Superior temporal gyrus (tissue), 1 donor: ENCODE measurements around the gene CLCNKA.
A peak's percentile ranks its signal among the peaks of the same experiment; 100 is the strongest.
"Not testable (repeated sequence)": the region's sequence is repeated elsewhere in the genome, so short reads cannot be mapped to it uniquely, and the experiment has no call there.

Experiments
- DNase-seq: peaks from one replicate; pipeline ENCODE4 v3.0.0-alpha.2; 2016; ENCODE audit errors: extremely low spot score

Gene CLCNKA

DNA sequence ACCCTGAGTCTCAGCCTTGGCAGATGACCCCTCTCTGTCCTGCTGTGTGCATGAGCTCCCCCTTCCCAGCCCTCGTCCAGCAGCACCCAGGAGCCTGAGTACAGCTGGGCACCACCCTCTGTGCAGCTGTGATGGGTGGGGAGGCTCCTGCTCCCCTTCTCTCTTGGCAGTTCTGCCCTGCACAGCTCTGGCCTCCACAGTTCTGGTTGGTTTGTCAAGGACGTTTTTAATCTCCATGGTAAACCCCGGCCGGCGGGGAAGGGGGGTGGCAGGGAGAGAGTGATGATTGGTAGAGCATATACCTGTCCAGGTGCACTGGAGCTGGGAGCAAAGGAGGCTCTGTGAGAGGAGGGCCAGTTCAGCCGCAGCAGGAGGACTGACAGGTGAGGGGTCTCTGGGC, at the start of gene CLCNKA:
TSS of gene CLCNKA (plus strand) at position 356 of the 400 bp plus-strand sequence. CDS start 584 bp downstream, outside the sequence.
- no peak for DNase-seq

DNA sequence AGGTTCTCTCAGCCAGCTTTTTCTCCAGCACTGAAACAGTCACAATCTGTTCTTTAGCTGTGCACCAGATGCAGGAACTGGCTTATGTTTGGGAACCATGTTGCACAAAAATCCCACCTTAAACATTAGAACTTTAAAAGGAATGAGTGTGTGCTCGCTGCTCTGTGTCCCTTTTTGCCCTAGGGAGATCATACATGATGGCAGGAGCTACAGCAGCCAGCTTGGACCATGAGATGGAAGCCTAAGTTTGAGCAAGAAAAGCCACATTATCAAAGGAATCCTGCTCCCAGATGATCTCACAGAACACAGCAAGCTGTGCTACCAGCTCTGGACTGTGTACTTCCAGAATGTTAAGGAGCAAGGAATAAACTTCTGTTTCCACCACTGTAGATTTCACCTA, 49.4 kb upstream of the CLCNKA start:
- no peak for DNase-seq

DNA sequence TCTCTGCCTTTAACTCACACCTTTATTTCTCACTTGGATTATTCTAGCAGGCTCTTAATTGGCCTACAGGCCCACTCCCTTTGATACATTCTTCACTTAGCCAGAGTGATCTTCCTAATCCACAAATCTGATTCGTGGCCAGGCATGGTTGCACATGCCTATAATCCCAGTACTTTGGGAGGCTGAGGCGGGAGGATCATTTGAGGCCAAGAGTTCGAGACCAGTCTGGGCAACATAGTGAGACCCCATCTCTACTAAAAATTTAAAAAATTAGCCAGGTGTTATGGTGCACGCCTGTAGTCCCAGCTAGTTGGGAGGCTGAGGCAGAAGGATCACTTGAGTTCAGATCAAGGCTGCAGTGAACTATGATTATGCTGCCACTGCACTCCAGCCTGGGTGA, 48.1 kb upstream of the CLCNKA start:
- no peak for DNase-seq

DNA sequence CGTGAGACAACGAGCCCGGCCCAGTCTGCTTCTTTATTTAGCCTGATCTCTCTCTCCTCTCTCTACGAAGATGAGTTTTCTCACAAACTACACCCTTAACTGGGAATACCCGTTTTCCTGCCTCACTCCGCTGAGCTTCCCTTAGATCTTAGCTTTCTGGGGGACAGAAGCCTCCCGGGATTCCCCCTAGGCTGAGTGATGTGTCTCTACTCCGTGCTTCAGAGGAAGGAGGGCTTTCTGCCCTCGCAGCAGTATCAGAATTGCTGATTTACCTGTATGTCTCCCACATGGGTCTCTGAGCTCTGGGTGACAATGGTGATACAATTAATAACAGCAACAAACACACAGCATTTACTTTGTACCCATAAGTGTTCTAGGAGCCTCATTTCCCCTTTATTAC, 47.0 kb upstream of the CLCNKA start:
- DNase-seq, result no peak

DNA sequence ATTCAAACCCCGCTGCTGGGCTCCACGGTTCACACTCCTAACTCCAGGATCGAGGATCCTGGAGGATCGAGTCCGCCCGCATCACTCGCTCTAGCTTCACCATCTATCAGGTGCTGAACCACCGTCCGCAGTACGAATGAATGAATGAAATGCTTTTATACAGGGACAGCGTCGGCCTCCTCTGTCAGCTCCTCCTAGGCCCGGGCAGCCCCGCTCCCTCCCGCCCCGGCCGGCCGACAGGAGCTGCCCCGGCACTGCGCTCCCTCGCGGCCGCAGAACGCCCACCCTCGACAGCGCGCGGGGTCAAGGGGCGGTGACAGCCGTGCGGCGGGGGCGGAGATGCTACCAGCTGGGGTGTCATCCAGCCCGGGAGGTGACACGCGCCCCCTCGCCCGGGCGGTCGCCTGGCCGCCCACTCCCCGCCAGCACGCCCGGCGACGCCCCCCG, 46.5 kb upstream of the CLCNKA start:
- DNase-seq, result peak; percentile 35

DNA sequence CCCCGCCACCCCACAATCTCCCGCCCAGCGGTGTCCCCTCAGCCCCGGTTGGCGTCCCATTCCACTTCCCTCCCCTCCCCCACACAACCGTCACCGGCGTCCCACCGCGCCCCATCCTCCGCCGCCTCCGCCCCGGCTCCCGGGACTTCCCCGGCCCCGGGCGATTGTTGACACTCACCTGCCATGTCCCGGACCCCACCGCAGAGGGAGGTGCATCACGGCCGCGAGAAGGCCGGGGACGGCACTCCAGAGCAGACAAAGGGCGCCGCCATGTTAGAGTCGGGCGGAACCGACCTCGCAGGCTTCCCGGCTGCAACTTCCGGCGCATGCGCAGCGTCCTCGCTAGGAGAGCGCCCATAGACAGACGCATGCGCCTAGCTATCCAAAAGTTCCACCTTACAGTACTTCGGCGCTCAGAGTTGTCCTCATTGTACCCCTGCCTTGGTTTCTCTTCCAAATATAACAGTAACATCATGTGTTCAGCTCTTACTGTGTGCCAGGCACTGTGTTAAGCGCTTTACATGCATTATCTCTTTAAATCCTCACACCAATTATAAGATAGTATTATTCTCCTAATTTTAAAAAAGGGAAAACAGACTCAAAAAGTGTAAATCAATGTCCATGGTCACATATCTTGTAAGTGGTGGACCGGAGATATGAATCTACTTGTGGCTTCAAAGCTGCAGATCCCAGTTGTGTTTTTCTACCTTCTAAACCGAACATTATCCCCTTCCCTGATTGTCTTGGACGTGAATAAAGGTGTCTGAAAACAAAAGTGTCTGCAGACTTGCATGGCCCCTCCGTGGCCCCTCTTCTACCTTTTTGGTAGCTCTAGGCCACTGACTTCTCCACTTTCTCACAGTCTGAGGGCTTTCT, 45.8 kb upstream of the CLCNKA start, which contains the start of gene ZBTB17:
TSS of gene ZBTB17 (minus strand) at position 297 of the 876 bp plus-strand sequence. CDS start 27,606 bp downstream, outside the sequence.
- peak; percentile 96 for DNase-seq

DNA sequence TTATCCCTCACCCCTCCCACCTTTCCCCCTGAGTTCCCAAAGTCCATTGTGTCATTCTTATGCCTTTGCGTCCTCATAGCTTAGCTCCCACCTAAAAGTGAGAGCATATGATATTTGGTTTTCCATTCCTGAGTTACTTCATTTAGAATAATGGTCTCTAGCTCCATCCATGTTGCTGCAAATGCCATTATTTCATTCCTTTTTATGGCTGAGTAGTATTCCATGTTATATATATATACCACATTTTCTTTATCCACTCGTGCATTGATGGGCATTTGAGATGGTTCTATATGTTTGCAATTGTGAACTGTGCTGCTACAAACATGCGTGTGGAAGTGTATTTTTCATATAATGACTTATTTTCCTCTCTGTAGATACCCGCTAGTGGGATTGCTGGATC, 43.9 kb upstream of the CLCNKA start:
- not testable (repeated sequence) for DNase-seq

DNA sequence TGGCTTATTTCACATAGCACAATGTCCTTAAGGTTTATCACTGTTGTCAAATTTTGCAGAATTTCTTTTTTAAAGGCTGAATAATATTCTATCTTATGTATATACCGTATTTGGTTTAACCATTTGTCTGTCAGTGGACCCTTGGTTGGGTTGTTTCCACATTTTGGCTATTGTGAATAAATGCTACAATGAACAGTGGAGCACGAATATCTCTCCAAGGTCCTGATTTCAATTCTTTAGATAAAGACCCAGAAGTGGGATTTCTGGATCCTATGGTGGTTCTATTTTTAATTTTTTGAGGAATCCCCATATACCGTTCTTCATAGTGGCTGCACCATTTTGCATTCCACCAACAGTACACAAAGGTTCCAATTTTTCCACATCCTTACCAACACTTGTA, 40.2 kb upstream of the CLCNKA start:
- DNase-seq, result no peak

DNA sequence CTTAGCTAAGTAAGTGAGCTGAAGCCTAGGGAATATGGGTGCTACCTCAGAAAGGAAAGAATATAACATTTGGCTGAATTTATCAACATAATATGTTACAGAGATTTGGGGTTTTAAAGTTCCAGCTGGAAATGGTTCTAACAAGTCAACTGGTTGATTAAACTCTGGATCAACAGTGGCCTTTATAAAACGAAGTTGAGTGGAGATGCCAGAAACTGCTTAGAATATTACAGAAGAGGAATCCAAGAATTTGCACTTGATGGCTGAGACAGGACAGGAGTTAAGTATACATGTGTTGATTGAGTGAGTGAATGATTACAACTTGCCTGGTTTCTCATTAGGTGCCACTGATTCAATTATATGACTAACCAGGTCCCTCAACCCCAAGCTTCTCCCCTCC, 38.6 kb upstream of the CLCNKA start:
- no peak for DNase-seq

DNA sequence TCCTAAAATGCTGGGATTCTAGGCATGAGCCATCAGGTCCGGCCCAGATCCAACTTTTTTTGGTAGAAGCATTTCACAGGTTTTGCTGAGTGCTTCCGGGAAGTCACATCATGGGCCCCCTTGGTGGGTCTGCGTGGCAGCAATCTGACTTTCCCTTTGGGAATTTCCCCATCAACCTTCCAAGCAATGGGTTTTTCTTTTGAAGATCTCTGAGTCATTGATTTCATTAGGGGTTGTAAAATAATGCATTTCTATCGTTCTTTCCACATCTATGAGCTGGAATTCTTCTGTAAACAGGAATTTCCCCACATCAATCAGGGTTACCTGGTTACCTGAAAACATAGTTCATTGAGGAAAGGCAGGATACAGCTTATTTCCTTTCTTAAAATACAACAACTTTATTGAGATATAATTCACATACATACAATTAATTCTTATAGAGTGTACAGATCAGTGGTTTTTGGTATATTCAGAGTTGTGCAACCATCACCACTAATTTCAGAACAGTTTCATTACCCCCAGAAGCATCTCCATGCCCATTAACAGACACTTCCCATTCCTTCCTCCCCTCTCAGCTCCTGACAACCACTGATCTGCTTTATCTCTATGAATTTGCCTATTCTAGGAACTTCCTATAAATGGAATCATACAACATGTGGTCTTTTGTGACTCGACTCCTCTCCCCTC, 36.1 kb upstream of the CLCNKA start:
- no peak for DNase-seq

DNA sequence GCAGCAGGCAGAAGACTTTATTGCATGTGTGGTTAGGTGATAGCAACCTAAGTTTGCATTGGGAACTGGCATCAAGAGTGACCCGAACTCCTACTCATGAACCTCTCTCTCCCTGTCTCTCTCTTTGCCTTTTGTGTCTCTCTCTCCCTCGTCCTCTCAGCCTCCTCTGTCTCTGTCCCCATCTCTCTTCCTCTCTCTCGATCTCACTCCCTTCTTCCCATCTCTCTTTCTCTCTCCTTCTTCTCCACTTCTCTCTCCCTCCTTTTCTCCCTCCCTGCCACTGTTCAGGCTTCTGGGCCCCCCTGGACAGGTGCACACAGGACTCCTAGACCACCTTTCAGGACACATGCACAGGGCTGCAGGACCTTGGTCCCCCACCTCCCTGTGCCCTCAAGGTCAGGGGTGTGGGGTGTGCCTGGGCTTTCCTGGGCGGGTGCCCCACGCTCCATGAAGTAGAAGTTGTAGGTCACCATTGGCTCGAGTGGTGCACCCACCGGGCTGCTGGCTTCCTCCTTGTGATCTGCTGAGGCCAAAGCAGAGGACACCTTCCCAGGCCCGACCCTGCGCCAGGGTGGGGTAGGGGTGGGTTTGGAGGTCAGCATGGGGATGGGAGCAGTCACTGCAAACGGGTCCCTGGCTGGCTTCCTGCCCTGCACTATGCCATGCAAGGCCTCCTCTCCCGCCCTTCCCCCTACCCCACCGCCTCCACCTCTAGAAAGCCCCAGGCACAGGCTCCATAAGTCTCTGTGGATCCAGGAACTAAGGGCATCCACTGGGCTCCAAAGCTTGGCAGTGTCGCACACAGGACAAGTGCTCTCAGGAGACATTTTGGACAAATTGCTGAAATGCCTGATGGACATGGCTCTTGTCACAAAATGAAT, 32.7 kb upstream of the CLCNKA start:
- no peak for DNase-seq

DNA sequence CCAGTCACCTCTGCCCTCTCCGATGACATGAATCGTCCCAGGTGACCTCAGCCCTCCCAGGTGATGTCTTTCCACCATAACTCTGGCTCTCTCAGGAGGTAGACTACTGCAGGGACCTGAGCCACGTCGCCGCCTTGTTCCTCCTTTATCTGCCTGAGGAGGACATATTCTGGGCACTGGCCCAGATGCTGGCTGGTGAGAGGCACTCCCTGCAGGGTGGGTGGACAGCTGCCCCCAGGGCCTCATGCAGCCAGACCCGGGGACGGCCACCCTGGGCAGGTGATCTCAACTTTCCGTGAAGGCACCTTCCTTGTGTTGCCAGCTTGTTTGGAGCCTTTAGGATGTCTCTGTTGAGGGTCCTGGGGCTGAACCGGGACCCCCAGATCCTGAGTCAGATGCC, 32.1 kb upstream of the CLCNKA start:
- DNase-seq, result no peak

DNA sequence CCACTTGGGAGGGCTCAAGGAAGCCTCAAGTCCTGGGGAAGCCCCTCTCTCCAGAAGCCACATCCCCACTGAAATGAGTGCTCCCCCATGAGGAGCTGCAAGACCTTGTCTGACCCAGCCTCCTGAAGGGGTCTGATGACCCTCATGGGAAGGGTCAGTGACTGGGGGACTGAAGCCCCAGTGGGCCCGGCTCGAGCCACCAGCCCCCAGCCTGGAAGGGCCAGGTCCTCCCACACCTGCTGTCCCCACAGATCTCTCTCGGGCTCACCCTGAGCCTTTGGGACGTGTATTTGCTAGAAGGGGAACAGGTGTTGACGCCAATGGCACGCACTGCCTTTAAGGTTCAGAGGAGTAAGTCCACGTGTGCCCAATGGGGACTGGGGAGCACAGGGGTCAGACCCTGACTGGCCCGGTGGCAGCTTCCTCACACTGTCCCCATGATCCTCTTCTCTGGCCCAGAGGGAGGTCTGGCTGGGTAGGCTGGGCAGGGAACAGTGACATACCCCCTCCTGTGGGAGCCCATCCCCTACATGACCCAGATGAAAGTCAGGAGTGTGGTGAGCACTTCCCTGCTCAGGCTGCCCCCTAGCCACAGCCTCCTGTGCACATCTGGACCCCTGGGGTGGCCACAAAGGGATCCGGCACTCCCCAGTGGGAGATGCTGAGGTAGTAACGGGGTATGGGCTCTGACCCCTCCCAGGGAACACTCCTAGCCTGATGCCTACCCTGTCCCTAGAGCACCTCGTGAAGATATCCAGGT, 30.2 kb upstream of the CLCNKA start:
- DNase-seq, result no peak

DNA sequence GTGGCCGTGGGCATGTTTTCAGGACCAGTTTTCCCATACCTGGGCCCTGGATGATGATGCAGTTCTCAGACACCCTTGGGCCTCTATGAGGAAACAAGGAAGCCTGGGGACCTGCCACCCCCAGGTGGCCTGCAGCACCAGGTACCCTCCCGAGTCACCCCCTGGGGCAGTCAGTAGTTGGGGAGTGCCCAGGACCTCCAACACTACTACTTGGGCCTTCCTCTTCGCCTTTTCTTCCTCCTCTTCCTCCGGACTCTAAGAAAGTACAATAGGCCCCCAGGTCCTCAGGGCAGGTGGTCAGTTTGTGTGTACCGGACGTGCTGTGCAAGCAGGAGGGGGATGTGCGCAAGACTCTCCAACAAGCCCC, 29.7 kb upstream of the CLCNKA start:
- no peak for DNase-seq

DNA sequence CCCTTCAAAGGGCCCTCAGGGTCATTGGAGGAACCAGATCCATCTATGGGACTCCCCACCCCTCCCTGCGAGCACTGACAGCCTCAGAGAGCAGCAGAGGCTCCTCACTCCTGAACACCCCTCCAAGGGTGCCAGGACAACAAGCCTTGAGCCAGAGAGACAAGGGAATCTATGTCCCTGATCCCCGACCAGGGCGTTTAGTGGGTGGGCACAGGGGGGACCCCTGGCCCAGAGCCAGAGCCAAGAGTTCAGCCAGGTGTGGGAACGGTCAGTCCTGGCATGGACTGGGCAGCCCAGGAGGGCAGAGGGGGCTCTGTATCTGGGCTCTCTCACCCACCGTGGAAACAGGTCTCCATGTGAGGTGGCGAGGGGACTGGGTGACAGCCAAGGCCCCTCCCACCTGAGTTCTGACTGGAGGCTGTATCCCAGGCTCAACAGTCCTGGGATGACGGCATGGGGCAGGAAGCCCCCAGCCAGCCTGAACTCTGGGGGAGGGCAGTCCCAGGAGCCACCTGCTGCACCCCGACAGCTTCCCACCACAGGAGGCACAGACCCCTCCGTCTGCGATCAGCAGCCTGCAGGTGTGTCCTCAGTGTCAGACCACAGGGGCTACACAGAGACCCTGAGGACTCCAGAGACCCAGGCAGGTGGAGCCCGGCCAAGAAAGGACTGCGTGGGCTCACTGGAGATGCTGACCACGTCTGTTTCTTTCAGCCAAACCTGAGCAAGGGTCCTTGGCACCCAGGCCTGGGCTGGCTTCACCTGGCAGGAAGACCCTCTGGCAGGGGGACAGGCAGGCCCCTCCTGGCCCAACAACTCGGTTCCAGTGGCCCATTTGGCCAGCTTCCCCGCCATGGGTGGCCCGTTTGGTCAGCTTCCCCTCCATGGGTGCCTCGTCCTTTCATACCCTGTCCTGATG, 29.0 kb upstream of the CLCNKA start:
- DNase-seq, result no peak

DNA sequence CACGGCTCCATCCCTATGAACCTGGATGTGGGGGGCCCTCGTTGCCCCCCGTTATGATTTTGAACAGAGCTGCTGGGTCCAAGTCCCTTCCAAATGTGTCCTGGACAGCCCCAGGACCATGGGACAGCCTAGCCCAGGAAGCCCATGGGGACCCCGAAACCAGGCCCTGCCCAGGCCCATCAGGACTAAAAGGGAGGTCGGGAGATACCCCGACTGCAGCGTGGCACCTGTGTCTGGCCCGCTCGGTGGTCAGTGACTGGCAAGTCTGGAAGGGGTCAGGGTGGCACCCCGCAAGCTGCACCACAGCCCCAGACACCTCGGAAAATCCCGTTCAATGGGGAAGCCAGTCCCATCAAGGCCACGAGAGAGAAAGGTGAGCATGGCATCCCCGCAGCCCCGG, 28.2 kb upstream of the CLCNKA start:
- no peak for DNase-seq

DNA sequence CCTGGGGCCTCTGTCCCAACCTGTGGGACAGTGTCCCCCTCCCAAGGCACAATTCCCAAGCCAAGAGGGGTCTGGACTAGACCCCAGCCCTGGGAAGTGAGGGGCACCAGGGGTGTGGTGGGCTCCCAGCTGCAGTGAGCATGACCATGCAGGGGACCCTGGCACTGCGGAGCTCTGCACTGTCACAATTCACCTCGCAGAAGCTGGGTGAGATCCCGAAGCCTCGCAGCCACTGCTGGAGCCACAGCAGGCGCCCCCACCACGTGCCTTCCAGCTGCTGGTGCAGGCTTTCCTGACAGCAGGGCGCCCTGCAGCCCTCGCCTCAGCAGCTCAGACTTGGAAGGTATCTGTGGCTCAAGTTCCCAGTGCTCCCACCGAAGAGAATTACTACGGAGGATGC, 27.8 kb upstream of the CLCNKA start:
- no peak for DNase-seq

DNA sequence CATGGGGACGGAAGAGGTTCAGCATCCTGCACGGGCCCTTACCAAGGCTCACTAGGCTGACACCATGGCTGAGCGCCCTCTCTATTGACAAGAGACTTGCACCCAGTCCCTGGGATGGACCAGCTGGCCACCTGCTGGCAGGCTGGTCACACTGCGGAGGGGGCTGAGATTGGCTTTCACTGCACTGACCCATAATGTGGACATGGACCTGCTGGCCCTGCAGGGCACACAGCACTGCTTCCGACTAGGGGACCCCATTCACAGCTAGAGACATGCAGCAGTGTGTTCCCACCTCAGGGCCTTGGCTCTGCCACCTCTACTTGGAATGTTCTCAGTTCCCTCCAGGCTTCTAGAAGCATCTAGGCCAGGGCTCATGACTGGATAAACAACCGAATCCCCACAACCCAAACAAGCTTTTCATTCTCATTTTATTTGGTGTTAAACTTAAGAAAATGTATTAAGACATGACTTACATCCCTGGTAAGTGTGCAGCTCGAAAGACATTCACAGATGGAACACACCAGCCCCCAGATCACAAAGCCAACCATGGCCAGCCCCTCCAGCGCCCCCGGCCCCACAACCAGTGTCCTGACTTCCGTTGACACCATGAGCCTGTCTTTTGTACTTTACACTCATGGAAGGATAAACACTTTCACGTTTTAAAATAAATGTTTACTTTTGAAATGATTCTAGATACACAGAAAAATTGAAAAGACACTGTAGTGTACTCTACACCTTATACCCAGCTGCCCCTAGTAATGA, 27.1 kb upstream of the CLCNKA start:
- peak; percentile 88 for DNase-seq

DNA sequence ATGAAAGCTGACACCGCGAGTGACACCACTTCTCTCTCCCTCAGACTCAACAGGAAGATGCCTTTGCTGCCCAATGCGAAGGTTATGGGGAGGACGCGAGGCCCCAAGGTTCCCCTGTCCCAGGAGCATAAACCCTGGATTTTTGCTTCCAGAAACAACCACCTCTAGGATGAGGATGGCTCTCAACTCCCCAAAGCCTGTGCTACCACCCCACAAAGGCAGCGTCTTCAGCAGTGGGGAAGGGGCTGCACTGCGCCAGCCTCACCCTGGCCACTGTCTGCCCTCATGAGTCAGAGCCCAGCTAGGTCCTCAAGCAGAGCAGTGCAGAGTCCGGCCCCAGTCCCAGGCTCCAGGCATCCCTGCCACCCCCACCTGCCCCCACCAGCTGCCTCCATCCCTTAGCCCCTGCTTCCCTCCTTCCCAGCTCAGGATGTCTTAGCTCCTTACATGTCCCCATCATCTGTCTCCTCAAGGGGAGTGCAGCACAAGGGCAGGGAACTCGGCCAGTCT, 24.7 kb upstream of the CLCNKA start:
- no peak for DNase-seq
